Loucy (cell line): Measurements from ENCODE around the gene FOXM1.

ENCODE experiments used
- CTCF ChIP-seq: fragments of 200-600 bp; sonication (generic); conservative IDR thresholded peaks from 2 replicates; pipeline ENCODE4 v1.5.1; 2014; ENCODE audit warnings: mild to moderate bottlenecking, antibody characterized with exemption, low read length
- EZH2phosphoT487 ChIP-seq: fragments of 200-600 bp; IDR thresholded peaks from 2 replicates; pipeline ENCODE4 v1.6.1; 2018; ENCODE audit warnings: antibody characterized with exemption, mild to moderate bottlenecking, moderate library complexity, borderline replicate concordance

- TF ChIP-seq CTCF (no peak), EZH2phosphoT487 (no peak)
These were observed 18.5 kb upstream of the FOXM1 start for GRCh38 chr12:2895511-2895910.
